Measurements from ENCODE around the gene NCK2.

Gene NCK2

DNA sequence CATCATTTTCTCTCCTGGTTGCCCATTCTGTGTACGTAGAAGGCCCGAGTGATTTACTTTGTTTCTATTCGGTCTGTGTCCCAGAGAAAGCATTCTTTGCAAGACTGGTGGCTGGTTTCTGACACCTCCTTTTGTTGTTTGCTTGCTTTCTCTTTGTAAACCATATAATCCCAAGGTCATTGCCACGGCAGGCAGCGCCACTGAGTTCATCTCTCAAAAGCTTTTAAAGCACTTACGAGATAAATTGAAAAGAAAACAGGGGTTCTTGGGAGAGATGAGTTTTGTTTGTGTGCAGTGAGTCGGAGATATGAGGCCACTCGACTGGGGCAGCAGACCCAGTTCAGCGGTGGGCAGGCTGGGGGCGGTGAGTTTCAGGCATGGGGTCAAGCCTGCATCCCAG, 137.6 kb downstream of the NCK2 start:
- Histone ChIP-seq H4K20me1 (ENCODE audit: insufficient read depth, low read length, poor library complexity, severe bottlenecking) (no peaks in the 10 kb centered on the region), H3K79me2 (ENCODE audit: insufficient read depth, low read length) (peaks cover 24% of the 10 kb centered on the region; the same call in 1 of the 2 replicates)

DNA sequence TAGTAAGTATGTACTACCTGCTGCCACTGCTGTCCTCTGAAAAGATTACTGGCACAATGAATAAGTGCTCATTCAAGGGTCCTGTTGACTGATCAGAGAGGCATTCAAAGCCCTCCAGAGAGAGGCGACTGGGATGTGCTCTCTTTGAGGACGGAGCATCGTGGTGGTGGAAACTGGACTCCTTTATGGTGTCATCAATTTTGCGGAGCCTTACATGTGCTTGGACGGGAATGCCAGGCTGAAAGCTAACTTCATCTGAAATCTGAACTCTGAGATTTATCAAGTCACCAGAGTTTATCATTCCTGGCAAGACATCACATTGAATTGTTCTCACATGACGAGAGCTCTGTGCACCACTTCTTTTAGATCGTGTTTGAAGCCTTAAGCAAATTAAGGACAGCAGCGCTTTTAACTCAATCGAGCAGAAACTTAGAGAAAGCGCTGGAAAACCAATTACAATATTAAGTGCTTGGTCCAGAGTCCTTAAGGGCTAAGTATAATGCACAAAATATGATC, 138.3 kb downstream of the NCK2 start:
- Histone ChIP-seq H3K27me3 (ENCODE audit: insufficient read depth, low read length, poor library complexity, severe bottlenecking) (no peaks in the 10 kb centered on the region), H3K9me2 (replicated peaks; ENCODE audit: low read depth, low read length) (no peaks in the 10 kb centered on the region), H3K36me3 (ENCODE audit: insufficient read depth, low read length) (peaks cover 30% of the 10 kb centered on the region; the same call in 1 of the 2 replicates), H3K4me1 (ENCODE audit: insufficient read depth, low read length, poor library complexity, severe bottlenecking) (peaks cover 16% of the 10 kb centered on the region), H3K9me3 (ENCODE audit: insufficient read depth, low read depth, low read length) (no peaks in the 10 kb centered on the region), H3K9ac (ENCODE audit: low read depth, low read length, poor library complexity, severe bottlenecking) (no peak overlapping the region), H2AFZ (ENCODE audit: low read length) (no peak overlapping the region), H3K79me2 (ENCODE audit: insufficient read depth, low read length) (peaks cover 30% of the 10 kb centered on the region; the same call in 1 of the 2 replicates), H4K20me1 (ENCODE audit: insufficient read depth, low read length, poor library complexity, severe bottlenecking) (no peaks in the 10 kb centered on the region), H3F3A (ENCODE audit: low read depth) (no peaks in the 10 kb centered on the region), H3K4me3 (ENCODE audit: low read length, poor library complexity, severe bottlenecking) (no peak overlapping the region), H3K4me2 (ENCODE audit: low read depth, low read length, poor library complexity, severe bottlenecking) (no peak overlapping the region)
- TF ChIP-seq EZH2phosphoT487 (IDR thresholded peaks at IDR 0.05; ENCODE audit: borderline replicate concordance): no peak
- TF ChIP-seq, protein P1, sequence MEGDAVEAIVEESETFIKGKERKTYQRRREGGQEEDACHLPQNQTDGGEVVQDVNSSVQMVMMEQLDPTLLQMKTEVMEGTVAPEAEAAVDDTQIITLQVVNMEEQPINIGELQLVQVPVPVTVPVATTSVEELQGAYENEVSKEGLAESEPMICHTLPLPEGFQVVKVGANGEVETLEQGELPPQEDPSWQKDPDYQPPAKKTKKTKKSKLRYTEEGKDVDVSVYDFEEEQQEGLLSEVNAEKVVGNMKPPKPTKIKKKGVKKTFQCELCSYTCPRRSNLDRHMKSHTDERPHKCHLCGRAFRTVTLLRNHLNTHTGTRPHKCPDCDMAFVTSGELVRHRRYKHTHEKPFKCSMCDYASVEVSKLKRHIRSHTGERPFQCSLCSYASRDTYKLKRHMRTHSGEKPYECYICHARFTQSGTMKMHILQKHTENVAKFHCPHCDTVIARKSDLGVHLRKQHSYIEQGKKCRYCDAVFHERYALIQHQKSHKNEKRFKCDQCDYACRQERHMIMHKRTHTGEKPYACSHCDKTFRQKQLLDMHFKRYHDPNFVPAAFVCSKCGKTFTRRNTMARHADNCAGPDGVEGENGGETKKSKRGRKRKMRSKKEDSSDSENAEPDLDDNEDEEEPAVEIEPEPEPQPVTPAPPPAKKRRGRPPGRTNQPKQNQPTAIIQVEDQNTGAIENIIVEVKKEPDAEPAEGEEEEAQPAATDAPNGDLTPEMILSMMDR (conservative IDR thresholded peaks at IDR 0.05; ENCODE audit: low read length): no peak

More for the DNA sequence above, 137.6 kb downstream of the NCK2 start:
- H3F3A ChIP-seq (ENCODE audit: low read depth): no peaks in the 10 kb centered on the region
- no peaks in the 10 kb centered on the region for H3K9me2 ChIP-seq (replicated peaks; ENCODE audit: low read depth, low read length)
- H3K9me3 ChIP-seq (ENCODE audit: insufficient read depth, low read depth, low read length): no peaks in the 10 kb centered on the region
- H3K4me1 ChIP-seq (ENCODE audit: insufficient read depth, low read length, poor library complexity, severe bottlenecking): peaks cover 18% of the 10 kb centered on the region
- TF ChIP-seq, protein P1 (conservative IDR thresholded peaks at IDR 0.05; ENCODE audit: low read length): no peak
- TF ChIP-seq EZH2phosphoT487 (IDR thresholded peaks at IDR 0.05; ENCODE audit: borderline replicate concordance): no peak
- H3K4me3 ChIP-seq (ENCODE audit: low read length, poor library complexity, severe bottlenecking): no peak overlapping the region
- H3K9ac ChIP-seq (ENCODE audit: low read depth, low read length, poor library complexity, severe bottlenecking): no peak overlapping the region
- H3K27me3 ChIP-seq (ENCODE audit: insufficient read depth, low read length, poor library complexity, severe bottlenecking): no peaks in the 10 kb centered on the region
- no peak overlapping the region for H2AFZ ChIP-seq (ENCODE audit: low read length)
- no peak overlapping the region for H3K4me2 ChIP-seq (ENCODE audit: low read depth, low read length, poor library complexity, severe bottlenecking)
- peaks cover 30% of the 10 kb centered on the region; the same call in 1 of the 2 replicates for H3K36me3 ChIP-seq (ENCODE audit: insufficient read depth, low read length)

DNA sequence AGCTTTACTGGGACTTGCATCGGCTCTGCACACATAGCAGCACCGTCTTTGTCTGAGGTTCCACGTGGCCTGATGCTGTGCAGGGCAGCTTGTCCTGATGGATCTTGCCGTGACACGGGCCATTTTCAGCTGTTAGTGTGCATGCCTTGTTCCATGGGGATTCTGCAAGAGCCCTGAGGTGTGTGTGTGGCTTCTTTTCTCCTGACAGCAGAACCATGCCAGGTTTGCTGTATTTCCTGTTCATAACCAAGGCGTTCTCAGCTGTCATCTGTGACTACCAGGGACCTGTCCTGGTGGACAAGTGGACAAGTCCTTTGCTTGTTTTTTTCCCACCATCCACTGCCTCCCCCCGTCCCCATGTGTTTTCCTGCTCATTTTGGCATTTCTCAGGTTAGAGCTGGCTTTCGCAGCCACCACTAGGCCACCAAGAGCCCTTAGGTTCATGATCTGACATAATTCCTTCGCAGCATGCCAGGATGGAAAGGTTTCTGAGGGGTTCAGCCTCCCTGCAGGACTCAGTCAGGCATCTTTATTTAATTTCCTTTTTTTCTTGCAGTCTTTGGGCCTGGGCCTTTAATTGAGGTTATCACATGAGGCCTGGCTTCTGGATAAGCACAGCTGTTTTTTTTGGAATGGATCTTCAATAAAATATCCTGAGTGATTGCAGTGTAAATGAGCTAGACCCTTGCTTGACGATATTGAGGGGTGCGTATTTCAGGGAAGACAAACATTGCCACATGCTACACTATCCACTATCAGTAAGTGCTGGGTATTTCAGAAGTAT, 139.4 kb downstream of the NCK2 start:
- Histone ChIP-seq H3K9ac (ENCODE audit: low read depth, low read length, poor library complexity, severe bottlenecking) (no peak overlapping the region), H3K4me3 (ENCODE audit: low read length, poor library complexity, severe bottlenecking) (no peak overlapping the region), H3K4me1 (ENCODE audit: insufficient read depth, low read length, poor library complexity, severe bottlenecking) (peaks cover 11% of the 10 kb centered on the region), H2AFZ (ENCODE audit: low read length) (no peak overlapping the region), H4K20me1 (ENCODE audit: insufficient read depth, low read length, poor library complexity, severe bottlenecking) (no peaks in the 10 kb centered on the region), H3K9me3 (ENCODE audit: insufficient read depth, low read depth, low read length) (peaks cover 8% of the 10 kb centered on the region; the same call in 1 of the 2 replicates), H3K36me3 (ENCODE audit: insufficient read depth, low read length) (peaks cover 32% of the 10 kb centered on the region; the same call in 1 of the 2 replicates), H3K27me3 (ENCODE audit: insufficient read depth, low read length, poor library complexity, severe bottlenecking) (no peaks in the 10 kb centered on the region), H3K4me2 (ENCODE audit: low read depth, low read length, poor library complexity, severe bottlenecking) (no peak overlapping the region), H3F3A (ENCODE audit: low read depth) (no peaks in the 10 kb centered on the region), H3K79me2 (ENCODE audit: insufficient read depth, low read length) (peaks cover 40% of the 10 kb centered on the region), H3K9me2 (replicated peaks; ENCODE audit: low read depth, low read length) (no peaks in the 10 kb centered on the region)
- TF ChIP-seq, protein P1 (conservative IDR thresholded peaks at IDR 0.05; ENCODE audit: low read length): no peak
- no peak for TF ChIP-seq EZH2phosphoT487 (IDR thresholded peaks at IDR 0.05; ENCODE audit: borderline replicate concordance)

Data from Loucy (cell line).